ENCODE measurements around the gene PELI3.
"Not testable (repeated sequence)": the region's sequence is repeated elsewhere in the genome, so short reads cannot be mapped to it uniquely, and the experiment has no call there.

PELI3 gene

GRCh38 chr11:66447012-66447411, 19.7 kb upstream of the PELI3 start:
- no peak for DNase-seq

GRCh38 chr11:66448523-66448922, 18.2 kb upstream of the PELI3 start:
- no peak for DNase-seq

- DNase-seq: no peak
These were observed 16.1 kb upstream of the PELI3 start for GRCh38 chr11:66450560-66450959.

- DNase-seq: no peak
These were observed 15.0 kb upstream of the PELI3 start for GRCh38 chr11:66451663-66452062.

GRCh38 chr11:66454247-66454646, 12.5 kb upstream of the PELI3 start:
- no peak for DNase-seq

GRCh38 chr11:66454828-66455227, 11.9 kb upstream of the PELI3 start:
- no peak for DNase-seq

GRCh38 chr11:66457826-66458225, 8.9 kb upstream of the PELI3 start:
- DNase-seq: no peak

GRCh38 chr11:66459138-66459778, 7.4 kb upstream of the PELI3 start:
- DNase-seq: no peak

- DNase-seq: no peak
These were observed 4.7 kb upstream of the PELI3 start for GRCh38 chr11:66462010-66462409.

- no peak for DNase-seq
These were observed 3.8 kb upstream of the PELI3 start for GRCh38 chr11:66462911-66463310.

- not testable (repeated sequence) for DNase-seq
These were observed 2.6 kb upstream of the PELI3 start for GRCh38 chr11:66464116-66464515.

GRCh38 chr11:66464916-66465315, 1.8 kb upstream of the PELI3 start:
- DNase-seq: no peak

- no peak for DNase-seq
These were observed 1.1 kb upstream of the PELI3 start for GRCh38 chr11:66465373-66466224.

- DNase-seq: peak; percentile 30
These were observed 442 bp downstream of the PELI3 start for GRCh38 chr11:66467034-66467659.

GRCh38 chr11:66467756-66468155, 1.1 kb downstream of the PELI3 start:
- DNase-seq: no peak

- no peak for DNase-seq
These were observed 2.0 kb downstream of the PELI3 start for GRCh38 chr11:66468691-66469090.

GRCh38 chr11:66469441-66469840, 2.7 kb downstream of the PELI3 start:
- no peak for DNase-seq

- DNase-seq: no peak
These were observed 3.3 kb downstream of the PELI3 start for GRCh38 chr11:66470015-66470414.

- DNase-seq: no peak
These were observed 4.4 kb downstream of the PELI3 start for GRCh38 chr11:66471142-66471541.

- DNase-seq: no peak
These were observed 5.3 kb downstream of the PELI3 start for GRCh38 chr11:66472054-66472453.

- DNase-seq: no peak
These were observed 6.5 kb downstream of the PELI3 start for GRCh38 chr11:66473167-66473566.

- DNase-seq: no peak
These were observed 7.2 kb downstream of the PELI3 start for GRCh38 chr11:66473608-66474515.

Measured in fibroblast of skin of right biceps (primary cell).